Heart right ventricle (tissue), 16 donors: ENCODE results near the gene PYGB. TPM values are rescaled to one million over a fixed set of nuclear protein-coding genes. Genes with fewer than 3 reads are reported as not detected.
"Not testable (repeated sequence)": the region's sequence is repeated elsewhere in the genome, so short reads cannot be mapped to it uniquely, and the experiment has no call there.

Experiments used
- ATAC-seq, 8 donors: fragments of 200-7000 bp; cut with Tn5 transposase; one replicate each; pipeline ENCODE4 v1.9.1; 2020; ENCODE audit warnings: mild to moderate bottlenecking in 8 of 8, moderate library complexity in 8 of 8, moderate number of reproducible peaks in 1 of 8
- DNase-seq, 2 donors: peaks; one replicate each; pipeline ENCODE4 v3.0.0-alpha.2; 2020
- H3K27ac ChIP-seq, 10 donors: fragments of 200-600 bp; sonication (generic) in 2 of 10; one replicate each; pipeline versions ENCODE4 v1.5.0 to v1.8.0; 2020 to 2022; ENCODE audit warnings: mild to moderate bottlenecking in 3 of 10
- H3K27me3 ChIP-seq, 7 donors: fragments of 200-600 bp; one replicate each; pipeline ENCODE4 v1.8.0; 2021 to 2022; ENCODE audit warnings: mild to moderate bottlenecking in 2 of 7
- H3K36me3 ChIP-seq, 9 donors: fragments of 200-600 bp; sonication (generic) in 1 of 9; one replicate each; pipeline versions ENCODE4 v1.5.0 to v1.8.0; 2020 to 2022; ENCODE audit warnings: mild to moderate bottlenecking in 2 of 9
- H3K4me1 ChIP-seq, 9 donors: fragments of 200-600 bp; sonication (generic) in 1 of 9; one replicate each; pipeline versions ENCODE4 v1.5.0 to v1.8.0; 2020 to 2022; ENCODE audit warnings: mild to moderate bottlenecking in 4 of 9
- H3K4me3 ChIP-seq, 10 donors: fragments of 200-600 bp; sonication (generic) in 2 of 10; one replicate each; pipeline versions ENCODE4 v1.5.0 to v1.8.0; 2020 to 2022; ENCODE audit warnings: mild to moderate bottlenecking in 7 of 10, moderate library complexity in 2 of 10
- H3K9me3 ChIP-seq, 11 donors: fragments of 200-600 bp in 10 of 11; sonication (generic) in 2 of 11; one replicate each; pipeline versions ENCODE4 v1.5.0 to v1.8.0; 2013 to 2022; ENCODE audit warnings: mild to moderate bottlenecking in 2 of 11, control low read depth in 1 of 11, moderate library complexity in 1 of 11
- CTCF ChIP-seq, 9 donors: fragments of 200-600 bp; sonication (generic) in 2 of 9; IDR thresholded peaks; one replicate each; pipeline versions ENCODE4 v1.5.0 to v1.8.0; 2021 to 2022; ENCODE audit warnings: antibody characterized with exemption in 9 of 9, mild to moderate bottlenecking in 5 of 9, moderate library complexity in 1 of 9
- WGBS, 2 donors: extraction: QIAGEN DNeasy Blood & Tissue Kit; methylation state at CpG; one replicate each; pipeline ENCODE4 v1.1.7; 2013; ENCODE audit warnings: inconsistent platforms in 1 of 2; 5-methylcytosine and 5-hydroxymethylcytosine counted together
- intact Hi-C, 10 donors: fragments of 100-400 bp; cut with DNase I; formaldehyde crosslinking; loops; one replicate each; pipeline versions ENCODE4 v1.11.1 to v1.14.2; 2022
- polyA plus RNA-seq, 2 donors: library from polyadenylated mRNA; stranded (reverse); fragments of 200-250 nt; gene quantifications; one replicate each; pipeline ENCODE4 v1.2.3, GENCODE V29; 2013
- total RNA-seq, 10 donors: library from RNA; stranded (reverse); fragmentation: NEBNext Ultra II Directional in 3 of 10; extraction: Animal tissue kit (Norgen Biotek cat#: 25700) in 3 of 10; gene quantifications; one replicate each; pipeline versions ENCODE4 v1.2.1 to v1.2.4, GENCODE V29; 2021 to 2023
- donor health status: Arrhythmogenic right ventricular cardiomyopathy.
- donor health status: ischemic (EF 13 %, LVEDD 7.1; RV severe dilation, severe dysfunction).
- donor health status: healthy with polysubstance abuse.
- donor health status: DM: no; HTN: yes; CAD: no.
- donor health status: DM: no; HTN: no; CAD: no.
- donor health status: ischemic (EF 25% LVEDD 6.9; RV normal size, moderate dysfunction).
- donor health status: ischemic (EF 25% LVEDD 5.7; RV mildly dilated, moderate dysfunction).
- donor health status: healthy.
- donor health status: DM: yes; HTN: yes; CAD: no.
- donor health status: Ischemic cardiomyopathy.
- donor health status: ischemic (EF 35%, LVEDD 5.7; RV mildly dilated, moderate dysfunction).
- donor health status: nonischemic (EF 11% LVEDD 7.7; RV severe dilation, severe dysfunction).
- donor health status: DM: yes; HTN: yes; CAD: no.
- donor health status: PGD.
- donor health status: ischemic (EF 29% LVEDD 5.4; RV normal size, mild dysfunction).
- donor health status: nonischemic (EF 23%, LVEDD 6.1; RV moderate dilation, normal function).

PYGB gene
- total and polyA plus RNA-seq, 12 donors = 83.1 to 462 (median 269) TPM

DNA sequence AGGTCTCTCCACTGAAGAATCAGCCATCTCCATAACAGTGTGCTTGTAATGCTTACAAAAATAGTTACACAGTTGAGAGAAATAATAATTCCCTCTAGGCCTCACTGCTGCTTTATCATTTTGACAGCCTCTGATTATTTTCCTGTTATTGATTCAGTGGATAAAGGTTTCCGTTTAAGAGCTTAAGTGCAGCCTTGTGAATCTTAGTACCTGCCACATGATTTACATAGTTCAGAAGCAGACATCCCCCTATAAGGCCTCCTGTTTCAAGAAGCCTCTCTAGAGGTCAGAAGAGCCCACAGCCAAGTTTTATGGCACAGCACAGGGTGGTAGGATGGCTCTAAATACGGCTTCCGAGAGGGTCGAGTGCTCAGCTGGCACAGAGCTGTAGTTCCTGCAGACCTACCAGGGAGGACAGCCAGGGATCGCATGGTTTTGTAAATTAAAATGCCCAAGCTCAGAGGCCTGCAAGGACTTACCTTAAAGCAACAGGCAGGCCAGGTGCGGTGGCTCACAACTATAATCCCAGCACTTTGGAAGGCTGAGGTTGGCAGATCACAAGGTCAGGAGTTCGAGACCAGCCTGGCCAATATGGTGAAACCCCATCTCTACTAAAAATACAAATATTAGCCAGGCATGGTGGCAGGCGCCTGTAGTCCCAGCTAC, 17.6 kb upstream of the PYGB start:
- intact Hi-C loops = loop anchor here in 1 of 10 donors (5.0 kb wide), 1 partner anchor 33 kb away; the partner anchor contains the start of gene ENTPD6
- no peak for TF ChIP-seq CTCF (IDR thresholded peaks at IDR 0.05)
- H3K36me3 ChIP-seq = peaks cover 0 to 8% (median 5%) of the 10 kb centered on the region in 9 donors
- H3K4me1 ChIP-seq = peaks cover 17 to 77% (median 57%) of the 10 kb centered on the region in 9 donors
- ATAC-seq = peak in 3 of 8 donors; percentile 8 to 14 (median 11)
- no peaks in the 10 kb centered on the region for H3K9me3 ChIP-seq
- H3K27ac ChIP-seq = peak overlapping the region; percentile 15 to 94 (median 89)
- H3K27me3 ChIP-seq = no peaks in the 10 kb centered on the region
- 56 to 61% methylated on average over 8 of the region's 8 CpGs for WGBS, 2 donors
- no peak overlapping the region for H3K4me3 ChIP-seq
- no peak for DNase-seq

- peak; percentile 59 for DNase-seq
- peak in 7 of 8 donors; percentile 10 to 54 (median 48) for ATAC-seq
- H3K27me3 ChIP-seq = no peaks in the 10 kb centered on the region
- no peak overlapping the region for H3K4me3 ChIP-seq
- H3K9me3 ChIP-seq = no peaks in the 10 kb centered on the region
- no peaks in the 10 kb centered on the region for H3K36me3 ChIP-seq
- 51 to 55% methylated on average over 10 of the region's 10 CpGs for WGBS, 2 donors
- H3K4me1 ChIP-seq = peaks cover 2 to 58% (median 31%) of the 10 kb centered on the region in 9 donors
- H3K27ac ChIP-seq = peak overlapping the region in 7 of 10 donors; percentile 21 to 68 (median 39)
- intact Hi-C loops = loop anchor here in 1 of 10 donors (5.0 kb wide), 1 partner anchor 36 kb away; the partner anchor contains the start of gene ENTPD6
- no peak for TF ChIP-seq CTCF (IDR thresholded peaks at IDR 0.05)
Measured at GRCh38 chr20:25233016-25233772, 14.7 kb upstream of the PYGB start.

GRCh38 chr20:25234009-25234849, 13.7 kb upstream of the PYGB start:
- intact Hi-C loops = loop anchor here in 1 of 10 donors (5.0 kb wide), 1 partner anchor 37 kb away; the partner anchor contains the start of gene ENTPD6
- WGBS, 2 donors = 75% methylated on average over 8 of the region's 8 CpGs
- not testable (repeated sequence) for H3K36me3 ChIP-seq, H3K27me3 ChIP-seq, H3K9me3 ChIP-seq, ATAC-seq, H3K4me3 ChIP-seq, DNase-seq
- Histone ChIP-seq H3K27ac (peak overlapping the region in 4 of 10 donors; percentile 32 to 68 (median 51)), H3K4me1 (peaks cover 2 to 53% (median 29%) of the 10 kb centered on the region in 9 donors)

DNA sequence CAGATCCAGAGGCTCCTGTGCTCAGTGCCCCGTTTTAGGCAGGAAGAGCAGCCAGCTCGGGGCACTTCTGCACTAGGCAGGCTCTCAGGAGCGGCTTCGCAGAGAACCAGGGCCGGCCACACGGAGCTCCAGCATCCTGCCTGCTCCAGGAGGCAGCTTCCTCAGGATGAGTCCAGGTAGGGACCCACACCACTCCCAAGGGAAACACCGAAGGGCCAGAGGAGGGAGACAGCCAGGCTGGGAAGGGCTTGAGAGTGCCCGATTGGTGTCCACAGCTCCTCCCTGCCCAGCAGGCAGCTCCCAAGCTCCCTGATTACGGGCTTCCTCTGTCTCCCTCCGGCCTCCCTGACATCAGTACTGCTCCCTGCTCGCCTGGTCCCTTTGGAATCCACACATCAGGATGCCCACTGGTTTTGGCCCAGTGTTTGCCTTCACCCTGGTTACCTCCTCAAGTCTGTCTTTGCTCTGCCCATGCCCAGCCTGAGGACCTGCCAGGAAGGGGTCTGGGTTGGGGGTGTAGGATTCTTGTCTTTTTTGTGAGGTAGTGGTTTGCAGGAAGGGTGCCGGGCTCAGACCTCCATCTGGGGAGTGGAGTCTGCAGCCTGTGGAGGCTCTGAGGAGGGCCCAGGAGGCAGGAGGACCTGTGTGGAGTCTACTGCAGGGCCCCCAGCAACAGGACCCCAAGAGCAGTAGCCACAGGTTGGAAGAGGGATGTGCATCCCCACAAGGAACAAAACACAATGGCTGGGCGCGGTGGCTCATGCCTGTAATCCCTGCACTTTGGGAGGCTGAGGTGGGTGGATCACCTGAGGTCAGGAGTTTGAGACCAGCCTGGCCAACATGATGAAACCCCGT, 11.2 kb upstream of the PYGB start:
- H3K27me3 ChIP-seq = no peaks in the 10 kb centered on the region
- H3K4me3 ChIP-seq = no peak overlapping the region
- no peak for ATAC-seq
- DNase-seq = no peak
- TF ChIP-seq CTCF (IDR thresholded peaks at IDR 0.05) = no peak
- no peaks in the 10 kb centered on the region for H3K9me3 ChIP-seq
- intact Hi-C loops = no loop called here
- peaks cover 2 to 33% (median 23%) of the 10 kb centered on the region in 9 donors for H3K4me1 ChIP-seq
- H3K36me3 ChIP-seq = no peaks in the 10 kb centered on the region
- 77 to 78% methylated on average over 15 of the region's 15 CpGs for WGBS, 2 donors
- peak overlapping the region in 1 of 10 donors; percentile 70 for H3K27ac ChIP-seq
